Stomach (tissue), 4 donors: ENCODE measurements around the gene C19orf12.

ENCODE experiments used
- EP300 ChIP-seq: sonication (generic); formaldehyde crosslinking; IDR thresholded peaks from one replicate; pipeline ENCODE4 v1.6.1; 2017; ENCODE audit warnings: antibody characterized with exemption
- POLR2A ChIP-seq, 4 donors: fragments of 450-650 bp; IDR thresholded peaks; one replicate each; pipeline ENCODE4 v1.6.1; 2016; ENCODE audit warnings: antibody characterized with exemption in 4 of 4, control low read depth in 2 of 4, mild to moderate bottlenecking in 1 of 4, moderate library complexity in 1 of 4

GRCh38 chr19:29683009-29683408 is 32.1 kb downstream of the C19orf12 start:
- TF ChIP-seq EP300 (no peak), POLR2A (IDR thresholded peaks at IDR 0.05) (no peak)
